Fibroblast of peridontal ligament (primary cell): ENCODE results near the gene POLR2J.
"Not testable (repeated sequence)": the region's sequence is repeated elsewhere in the genome, so short reads cannot be mapped to it uniquely, and the experiment has no call there.

Experiments
- DNase-seq: peaks from one replicate; pipeline ENCODE4 v3.0.0-alpha.2; 2010; ENCODE audit errors: extremely low read depth

POLR2J gene

DNA sequence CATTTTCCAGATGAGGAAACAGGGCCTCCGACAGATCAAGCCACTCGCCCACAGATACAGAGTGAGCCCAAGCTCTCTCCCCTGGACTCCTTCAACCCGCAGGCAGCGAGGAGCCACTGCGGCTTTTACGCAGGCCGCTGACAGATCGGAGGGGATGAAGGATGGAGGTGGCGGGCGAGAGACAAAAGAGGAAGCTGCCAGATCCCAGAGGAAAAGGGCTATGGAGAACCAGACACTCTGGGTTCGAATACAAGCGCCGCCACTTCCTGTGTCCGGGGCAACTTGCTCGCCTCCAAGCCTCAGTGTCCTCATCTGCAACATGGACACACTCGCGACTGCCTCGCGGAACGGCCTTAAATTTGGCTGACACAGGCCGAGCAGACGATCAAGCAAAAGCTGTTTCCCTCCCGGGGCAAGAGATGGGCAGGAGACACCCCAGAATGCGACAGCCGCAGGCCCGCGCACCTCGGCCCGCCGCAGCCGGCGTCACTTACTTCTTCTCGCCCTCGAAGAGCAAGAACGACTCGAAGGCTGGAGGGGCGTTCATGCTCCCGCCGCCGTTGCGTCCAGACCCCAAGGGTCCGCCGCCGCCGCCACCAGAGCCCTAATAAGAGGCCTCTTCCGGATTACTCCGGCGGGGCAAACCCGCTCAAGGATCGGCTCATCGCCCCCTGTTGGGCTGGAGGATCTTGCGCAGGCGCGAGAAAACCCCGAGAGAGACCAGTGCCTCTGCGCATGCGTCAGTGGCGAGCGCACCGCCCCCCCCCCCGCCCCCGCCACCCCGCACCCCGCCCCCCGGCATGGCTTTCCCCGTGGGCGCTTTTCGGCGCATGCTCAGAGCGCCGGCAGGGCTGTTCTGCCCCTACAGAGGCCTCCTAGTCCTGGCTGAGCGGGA is at the start of gene POLR2J:
POLR2J (minus strand) TSS at position 609 of the 895 bp plus-strand sequence; CDS start at position 547, 62 bp downstream.
- DNase-seq = peak; percentile 67

GRCh38 chr7:102527822-102528793 is 49.4 kb upstream of the POLR2J start:
- not testable (repeated sequence) for DNase-seq

DNA sequence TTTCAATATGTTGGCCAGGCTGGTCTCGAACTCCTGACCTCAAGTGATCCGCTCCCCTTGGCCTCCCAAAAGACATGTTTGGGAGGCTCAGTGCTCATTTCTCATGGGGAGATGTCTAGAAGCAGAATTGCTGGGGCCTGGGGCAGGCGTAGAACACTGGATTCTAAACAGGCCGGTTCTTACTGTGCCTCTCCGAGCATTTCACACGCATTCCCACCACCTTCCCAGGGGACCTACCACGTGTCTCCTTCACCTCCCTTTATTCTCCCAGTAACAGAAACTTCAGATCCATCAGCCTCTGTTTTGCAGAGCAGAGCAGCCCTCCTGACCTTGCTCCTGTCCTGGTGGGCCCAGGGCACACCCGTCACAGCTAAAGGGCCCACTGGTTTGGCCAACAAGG is 48.5 kb upstream of the POLR2J start:
- not testable (repeated sequence) for DNase-seq

GRCh38 chr7:102524803-102525202 is 46.1 kb upstream of the POLR2J start:
- not testable (repeated sequence) for DNase-seq

GRCh38 chr7:102520797-102521196 is 42.1 kb upstream of the POLR2J start:
- not testable (repeated sequence) for DNase-seq

DNA sequence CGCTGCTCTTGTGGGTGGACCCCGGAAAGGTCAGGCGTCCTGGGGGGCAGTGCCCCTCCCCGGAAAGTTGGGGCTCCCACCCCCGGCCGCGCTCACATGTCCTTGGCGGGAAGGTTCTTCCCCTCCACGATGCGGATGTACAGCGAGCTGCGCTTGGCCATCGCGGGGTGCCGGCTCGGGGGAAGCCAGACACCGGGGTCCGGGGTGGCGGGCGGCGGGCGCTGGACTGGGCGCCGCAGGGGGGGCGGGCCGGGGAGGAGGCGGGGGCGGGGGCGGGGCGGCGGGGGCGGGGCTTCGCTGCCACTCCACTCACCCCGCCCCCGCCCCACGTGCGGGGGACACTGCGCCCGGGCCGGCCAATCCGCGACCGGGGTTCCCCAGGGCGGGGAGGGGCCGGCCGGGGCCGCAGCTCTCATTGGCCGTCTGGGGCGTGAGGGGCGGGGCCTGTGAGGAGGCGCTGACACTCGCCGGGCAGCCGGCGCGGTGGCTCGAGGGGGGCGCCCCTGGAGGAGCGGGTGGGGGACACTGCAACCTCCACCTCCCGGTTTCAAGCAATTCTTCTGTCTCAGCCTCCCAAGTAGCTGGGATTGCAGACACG is 38.9 kb upstream of the POLR2J start, which contains the start of gene RASA4B:
RASA4B (minus strand) TSS at position 228 of the 598 bp plus-strand sequence; CDS start at position 161, 67 bp downstream.
- not testable (repeated sequence) for DNase-seq

DNA sequence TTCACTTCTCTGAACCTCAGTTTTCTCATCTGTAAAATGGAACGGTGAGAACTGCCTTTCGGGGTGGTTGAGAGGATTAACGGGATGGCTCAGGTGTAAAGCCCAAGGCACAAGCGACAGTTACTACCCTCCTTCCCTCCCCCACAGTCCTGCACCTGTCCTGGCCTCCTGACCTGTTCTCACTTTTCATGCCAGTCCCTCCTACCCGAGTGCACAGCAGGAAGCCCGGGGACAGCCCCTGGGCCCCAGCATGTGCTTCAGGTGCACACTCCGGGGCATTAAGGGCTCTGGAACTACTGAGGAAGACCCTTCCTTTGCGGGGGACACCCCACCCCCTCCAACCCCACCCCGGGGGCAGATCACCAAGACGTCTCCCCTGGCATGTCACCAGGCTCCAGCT is 38.2 kb upstream of the POLR2J start:
- not testable (repeated sequence) for DNase-seq

- not testable (repeated sequence) for DNase-seq
These were observed 37.2 kb upstream of the POLR2J start for GRCh38 chr7:102515889-102516288.

DNA sequence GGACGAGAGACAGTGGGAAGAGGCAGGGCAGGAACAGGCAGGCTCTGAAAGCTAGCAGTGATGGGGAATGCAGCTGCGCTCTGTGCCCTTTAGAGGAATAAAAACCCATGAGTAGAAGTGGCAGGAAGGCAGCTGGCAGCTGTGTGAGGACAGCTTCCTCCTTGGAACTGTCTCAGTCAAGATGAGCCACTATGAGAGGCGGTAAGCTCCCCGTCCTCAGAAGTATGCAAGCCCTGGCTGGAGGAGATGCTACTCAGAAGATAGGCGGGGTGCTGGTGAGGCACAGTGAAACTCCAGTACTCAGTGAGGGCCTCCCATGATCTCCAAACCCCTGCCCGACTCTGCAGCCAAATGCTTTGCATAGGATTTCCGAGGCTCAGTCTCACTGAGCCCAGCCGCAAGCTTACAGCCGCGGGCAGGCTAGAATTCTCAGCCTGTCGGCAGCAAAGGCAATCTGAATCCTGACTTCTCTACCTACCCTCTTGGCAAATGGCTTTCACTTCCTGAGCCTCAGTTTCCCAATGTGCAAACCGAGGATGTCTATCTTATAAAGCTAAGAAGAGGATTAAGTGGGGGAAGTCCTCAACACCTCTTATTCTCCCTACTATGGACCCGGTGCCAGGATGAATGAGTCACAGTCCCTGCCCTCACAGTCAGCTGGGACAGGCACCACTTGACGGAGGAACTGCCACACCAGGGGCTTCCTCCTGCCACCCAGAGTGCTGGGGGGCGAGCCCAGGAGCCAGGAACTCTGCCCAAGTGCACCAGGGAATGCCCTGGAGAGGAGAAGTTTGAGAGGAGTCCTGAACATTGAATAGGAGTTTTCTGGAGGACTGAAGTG is 36.4 kb upstream of the POLR2J start:
- not testable (repeated sequence) for DNase-seq

GRCh38 chr7:102512642-102513221 is 34.0 kb upstream of the POLR2J start:
- DNase-seq = peak; percentile 80

DNA sequence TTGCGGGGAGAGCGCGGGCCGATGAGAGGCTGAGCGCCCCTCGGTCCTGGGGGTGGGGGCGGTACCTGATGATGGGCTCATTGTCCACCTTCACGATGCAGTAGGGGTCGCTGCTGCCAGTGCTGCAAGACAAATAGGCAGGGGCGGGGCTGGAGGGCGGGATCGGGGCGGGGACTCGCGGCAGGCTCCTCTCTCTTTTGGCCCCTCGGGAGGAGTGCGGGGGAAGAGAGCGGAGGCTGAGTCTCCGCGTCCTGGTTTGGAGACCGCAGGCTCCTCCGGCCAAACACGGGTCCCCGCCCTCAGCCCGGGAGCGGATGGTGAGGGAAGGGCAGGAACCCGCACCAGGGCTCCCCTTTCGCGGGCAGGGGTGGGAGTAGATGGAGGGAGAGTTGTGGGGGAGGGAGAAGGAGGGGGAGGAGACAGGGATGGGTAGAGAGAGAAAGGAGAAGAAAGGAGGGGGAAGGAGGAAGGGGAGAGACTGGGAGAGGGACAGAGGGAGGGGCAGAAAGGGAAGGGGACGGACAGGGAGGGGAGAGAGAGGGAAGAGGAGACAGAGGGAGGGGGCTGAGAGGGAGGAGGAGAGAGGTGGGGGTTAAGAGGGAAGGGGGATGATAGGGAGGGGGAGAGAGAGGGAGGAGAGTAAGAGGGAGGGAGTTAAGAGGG is 33.3 kb upstream of the POLR2J start:
- not testable (repeated sequence) for DNase-seq

GRCh38 chr7:102510575-102510974 is 31.9 kb upstream of the POLR2J start:
- not testable (repeated sequence) for DNase-seq

- DNase-seq = not testable (repeated sequence)
These were observed 28.8 kb upstream of the POLR2J start for GRCh38 chr7:102507410-102508088.

GRCh38 chr7:102505298-102506185 is 26.8 kb upstream of the POLR2J start:
- DNase-seq = not testable (repeated sequence)

DNA sequence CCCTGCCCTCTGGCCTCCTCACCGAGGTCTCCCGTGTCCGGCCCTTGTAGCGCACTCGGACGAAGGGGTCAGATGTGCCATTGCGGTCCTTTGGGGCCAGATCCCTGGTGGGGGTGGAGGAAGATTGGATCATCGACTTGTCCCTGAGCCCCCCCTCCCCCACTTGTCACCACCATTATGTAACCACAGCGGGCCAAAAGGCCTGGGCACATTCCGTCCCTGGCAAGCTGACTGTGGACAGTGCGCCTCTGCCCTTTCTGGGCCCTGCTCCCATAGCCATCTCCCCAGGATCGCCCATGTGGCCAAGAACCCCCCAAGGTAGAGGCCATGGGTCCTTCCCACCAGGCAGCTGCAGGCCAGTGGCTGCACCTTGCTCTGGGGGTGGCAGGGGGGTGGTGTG is 24.4 kb upstream of the POLR2J start:
- DNase-seq = not testable (repeated sequence)

DNA sequence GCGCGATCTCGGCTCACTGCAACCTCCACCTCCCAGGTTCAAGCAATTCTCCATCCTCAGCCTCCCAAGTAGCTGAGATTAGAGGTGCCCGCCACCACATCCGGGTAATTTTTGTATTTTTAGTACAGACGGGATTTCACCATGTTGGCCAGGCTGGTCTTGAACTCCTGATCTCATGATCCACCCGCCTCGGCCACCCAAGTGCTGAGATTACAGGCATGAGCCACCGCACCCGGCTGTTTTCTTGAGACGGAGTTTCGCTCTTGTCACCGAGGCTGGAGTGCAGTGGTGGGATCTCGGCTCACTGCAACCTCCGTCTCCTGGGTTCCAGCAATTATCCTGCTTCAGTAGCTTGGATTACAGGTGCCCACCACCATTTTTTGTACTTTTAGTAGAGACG is 19.6 kb upstream of the POLR2J start:
- DNase-seq = not testable (repeated sequence)

GRCh38 chr7:102497308-102497707 is 18.6 kb upstream of the POLR2J start:
- not testable (repeated sequence) for DNase-seq

DNA sequence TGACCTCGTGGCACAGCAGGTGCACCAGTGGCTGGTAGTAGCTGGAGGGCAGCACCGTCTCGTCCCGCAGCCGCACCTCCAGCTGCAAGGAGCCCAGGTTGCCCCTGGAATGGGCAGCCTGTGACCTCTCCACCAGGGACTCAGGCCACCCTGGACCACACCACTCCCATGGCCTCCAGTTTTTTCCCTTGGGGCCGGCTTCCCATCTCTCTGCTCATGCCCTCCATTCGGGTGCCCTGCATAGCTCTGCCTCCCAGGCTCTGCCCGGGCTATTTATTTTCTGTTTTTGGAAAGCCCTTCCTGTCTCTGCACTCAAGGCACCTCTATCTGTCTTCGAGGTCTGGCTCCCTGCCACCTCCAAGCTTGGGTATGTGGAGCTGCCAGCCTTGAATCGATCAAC is 18.1 kb upstream of the POLR2J start:
- DNase-seq = not testable (repeated sequence)
